Trophoblast cell (in vitro differentiated cells and primary cell): ENCODE results near the gene C20orf144.

Experiments
- DNase-seq, 2 donors: peaks; one replicate each; pipeline ENCODE4 v3.0.0-alpha.2; 2016
- H2AFZ ChIP-seq: 2 replicates; pipeline ENCODE4 v1.6.1; 2013; ENCODE audit warnings: low read length, moderate library complexity, mild to moderate bottlenecking; ENCODE audit not compliant: insufficient read depth, poor library complexity
- H2AK5ac ChIP-seq: 2 replicates; pipeline ENCODE4 v1.6.1; 2013; ENCODE audit warnings: mild to moderate bottlenecking, low read length
- H2BK120ac ChIP-seq: 2 replicates; pipeline ENCODE4 v1.6.1; 2013; ENCODE audit warnings: low read length, mild to moderate bottlenecking, moderate library complexity; ENCODE audit not compliant: insufficient read depth, poor library complexity
- H2BK12ac ChIP-seq: 2 replicates; pipeline ENCODE4 v1.6.1; 2013; ENCODE audit warnings: mild to moderate bottlenecking, low read length, moderate library complexity
- H2BK5ac ChIP-seq: 2 replicates; pipeline ENCODE4 v1.6.1; 2013; ENCODE audit warnings: low read length, low read depth, moderate library complexity, mild to moderate bottlenecking; ENCODE audit not compliant: poor library complexity
- H3K14ac ChIP-seq: 2 replicates; pipeline ENCODE4 v1.6.1; 2013; ENCODE audit warnings: mild to moderate bottlenecking, low read length
- H3K18ac ChIP-seq: 2 replicates; pipeline ENCODE4 v1.6.1; 2013; ENCODE audit warnings: mild to moderate bottlenecking, low read length
- H3K23ac ChIP-seq: 2 replicates; pipeline ENCODE4 v1.6.1; 2013; ENCODE audit warnings: low read length
- H3K27ac ChIP-seq: 2 replicates; pipeline ENCODE4 v1.5.1; 2013; ENCODE audit warnings: low read depth, mild to moderate bottlenecking, inconsistent platforms, low read length, moderate library complexity
- H3K27me3 ChIP-seq: 2 replicates; pipeline ENCODE4 v1.6.1; 2013; ENCODE audit warnings: inconsistent platforms, mild to moderate bottlenecking, low read length, moderate library complexity; ENCODE audit not compliant: insufficient read depth
- H3K36me3 ChIP-seq, 2 experiments: 1 replicate in 1 of 2; 2 replicates in 1 of 2; pipeline ENCODE4 v1.6.1; 2013; ENCODE audit warnings: low read length in 2 of 2, mild to moderate bottlenecking in 2 of 2, moderate library complexity in 1 of 2; ENCODE audit not compliant: insufficient read depth in 2 of 2, control insufficient read depth in 1 of 2
- H3K4ac ChIP-seq: 2 replicates; pipeline ENCODE4 v1.6.1; 2013; ENCODE audit warnings: low read depth, mild to moderate bottlenecking, low read length, moderate library complexity
- H3K4me1 ChIP-seq, 2 experiments: 1 replicate in 1 of 2; 2 replicates in 1 of 2; pipeline ENCODE4 v1.6.1; 2013; ENCODE audit warnings: low read length in 2 of 2, mild to moderate bottlenecking in 2 of 2, moderate library complexity in 1 of 2; ENCODE audit not compliant: insufficient read depth in 2 of 2, control insufficient read depth in 1 of 2
- H3K4me2 ChIP-seq: 2 replicates; pipeline ENCODE4 v1.6.1; 2013; ENCODE audit warnings: inconsistent platforms, mild to moderate bottlenecking, low read length, moderate library complexity
- H3K4me3 ChIP-seq: 2 replicates; pipeline ENCODE4 v1.5.1; 2013; ENCODE audit warnings: mild to moderate bottlenecking, low read depth, low read length, inconsistent platforms
- H3K79me1 ChIP-seq: one replicate; pipeline ENCODE4 v1.6.1; 2013; ENCODE audit warnings: low read length
- H3K79me2 ChIP-seq: 2 replicates; pipeline ENCODE4 v1.6.1; 2013; ENCODE audit warnings: low read length, mild to moderate bottlenecking; ENCODE audit not compliant: control insufficient read depth, insufficient read depth, poor library complexity
- H3K9ac ChIP-seq: 2 replicates; pipeline ENCODE4 v1.6.1; 2013; ENCODE audit warnings: mild to moderate bottlenecking, low read length
- H3K9me3 ChIP-seq: 2 replicates; pipeline ENCODE4 v1.6.1; 2013; ENCODE audit warnings: low read depth, mild to moderate bottlenecking, control low read depth, inconsistent platforms, low read length; ENCODE audit not compliant: insufficient read depth
- H4K12ac ChIP-seq: 2 replicates; pipeline ENCODE4 v1.6.1; 2013; ENCODE audit warnings: low read depth, mild to moderate bottlenecking, low read length, moderate library complexity
- H4K8ac ChIP-seq: 2 replicates; pipeline ENCODE4 v1.6.1; 2013; ENCODE audit warnings: low read depth, mild to moderate bottlenecking, low read length, moderate library complexity
- H4K91ac ChIP-seq: one replicate; pipeline ENCODE4 v1.6.1; 2013; ENCODE audit warnings: low read depth, mild to moderate bottlenecking, low read length, moderate library complexity
- WGBS: extraction: QIAGEN DNeasy Blood & Tissue Kit; methylation state at CpG from one replicate; pipeline ENCODE4 v1.1.7; 2013; ENCODE audit warnings: missing lambda C conversion rate; ENCODE audit not compliant: insufficient read length, insufficient coverage; ENCODE audit errors: extremely low coverage; 5-methylcytosine and 5-hydroxymethylcytosine counted together

C20orf144 gene

DNA sequence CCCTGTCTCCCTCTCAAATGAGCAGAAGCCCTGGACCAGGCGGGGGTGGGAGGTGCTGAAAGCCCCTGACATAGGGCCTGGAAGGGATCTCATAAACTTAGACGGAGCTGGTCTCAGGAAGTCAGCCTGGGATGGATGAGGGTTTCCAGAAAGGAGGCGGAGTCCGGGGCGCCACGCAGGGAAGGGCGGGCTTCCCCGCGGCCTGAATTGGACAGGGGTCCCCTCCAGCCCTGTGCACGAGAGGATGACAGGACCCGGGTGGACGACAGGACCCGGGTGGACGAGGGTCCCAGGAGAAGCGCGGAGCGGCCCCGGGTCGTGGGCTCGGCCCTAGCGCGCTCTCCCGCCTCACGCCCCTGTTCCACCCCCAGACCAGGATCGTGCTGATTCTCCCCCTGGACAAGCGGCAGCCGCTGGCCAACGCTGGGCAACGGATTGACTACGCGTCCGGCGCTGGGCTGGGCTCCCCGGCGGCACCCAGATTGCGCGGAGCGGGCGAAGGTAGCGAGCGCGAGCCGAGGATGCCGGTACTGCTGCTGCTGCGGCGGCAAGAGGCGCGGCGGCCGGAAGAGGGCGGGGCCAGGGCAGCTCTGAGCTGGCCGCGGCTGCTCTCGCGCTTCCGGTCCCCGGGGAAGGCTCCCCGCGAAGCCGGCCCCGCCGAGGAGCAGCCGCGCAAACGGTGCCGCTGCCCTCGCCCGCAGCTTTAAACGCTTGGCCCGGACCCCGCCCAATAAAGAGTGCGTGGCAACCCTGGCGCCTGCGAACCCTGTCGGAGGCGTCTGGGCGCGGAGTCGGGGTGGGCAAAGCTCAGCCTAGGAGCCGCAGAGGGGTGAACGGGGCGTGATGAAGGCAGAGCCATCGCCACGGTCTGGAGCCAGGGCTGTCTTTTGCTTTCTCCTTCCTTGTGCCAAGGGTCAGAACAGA, 1.3 kb downstream of the C20orf144 start:
- H3K9me3 ChIP-seq: peaks cover 2% of the 10 kb centered on the region
- H3K27ac ChIP-seq: peak overlapping the region; percentile 84
- H3K23ac ChIP-seq: no peak overlapping the region
- peak overlapping the region; percentile 86 for H3K4ac ChIP-seq
- no CpG with 5 or more reads among the region's 84 CpGs for WGBS
- H2AK5ac ChIP-seq: peak overlapping the region; percentile 78
- H3K9ac ChIP-seq: peak overlapping the region; percentile 83
- peak overlapping the region; percentile 99 for H4K12ac ChIP-seq
- H3K27me3 ChIP-seq: no peaks in the 10 kb centered on the region
- peak overlapping the region; percentile 78 for H2BK12ac ChIP-seq
- H3K79me1 ChIP-seq: peaks cover 10% of the 10 kb centered on the region
- H3K18ac ChIP-seq: peak overlapping the region; percentile 87
- H2AFZ ChIP-seq: peak overlapping the region; percentile 98
- peak; percentile 71 to 84 for DNase-seq
- H3K36me3 ChIP-seq: peaks cover 35 to 38% of the 10 kb centered on the region in 2 experiments
- peak overlapping the region; percentile 85 for H2BK120ac ChIP-seq
- H3K14ac ChIP-seq: peak overlapping the region; percentile 99
- H4K8ac ChIP-seq: peak overlapping the region; percentile 99
- H4K91ac ChIP-seq: peak overlapping the region; percentile 97
- H3K79me2 ChIP-seq: peaks cover 7% of the 10 kb centered on the region
- H3K4me1 ChIP-seq: peaks cover 11 to 12% of the 10 kb centered on the region in 2 experiments
- peak overlapping the region; percentile 91 for H3K4me3 ChIP-seq
- H2BK5ac ChIP-seq: peak overlapping the region; percentile 83
- peak overlapping the region; percentile 90 for H3K4me2 ChIP-seq

GRCh38 chr20:33664085-33664761, 2.1 kb downstream of the C20orf144 start:
- peak overlapping the region; percentile 53 for H3K27ac ChIP-seq
- peak overlapping the region; percentile 91 for H3K4me3 ChIP-seq
- H3K14ac ChIP-seq: peak overlapping the region; percentile 94
- H3K4ac ChIP-seq: peak overlapping the region; percentile 71
- H4K91ac ChIP-seq: peak overlapping the region; percentile 97
- H2BK120ac ChIP-seq: peak overlapping the region; percentile 85
- peak overlapping the region; percentile 99 for H4K8ac ChIP-seq
- peak overlapping the region; percentile 95 for H4K12ac ChIP-seq
- peak overlapping the region; percentile 11 for H2BK12ac ChIP-seq
- no peaks in the 10 kb centered on the region for H3K9me3 ChIP-seq
- no peaks in the 10 kb centered on the region for H3K27me3 ChIP-seq
- no CpG with 5 or more reads among the region's 9 CpGs for WGBS
- peak overlapping the region; percentile 90 for H3K4me2 ChIP-seq
- peak overlapping the region; percentile 87 for H3K18ac ChIP-seq
- H2BK5ac ChIP-seq: peak overlapping the region; percentile 75
- H3K4me1 ChIP-seq: peaks cover 11 to 12% of the 10 kb centered on the region in 2 experiments
- H3K79me1 ChIP-seq: peaks cover 10% of the 10 kb centered on the region
- H3K23ac ChIP-seq: no peak overlapping the region
- peaks cover 35 to 36% of the 10 kb centered on the region in 2 experiments for H3K36me3 ChIP-seq
- H2AFZ ChIP-seq: peak overlapping the region; percentile 87
- peaks cover 7% of the 10 kb centered on the region for H3K79me2 ChIP-seq
- H2AK5ac ChIP-seq: peak overlapping the region; percentile 16
- DNase-seq: no peak
- H3K9ac ChIP-seq: peak overlapping the region; percentile 83

DNA sequence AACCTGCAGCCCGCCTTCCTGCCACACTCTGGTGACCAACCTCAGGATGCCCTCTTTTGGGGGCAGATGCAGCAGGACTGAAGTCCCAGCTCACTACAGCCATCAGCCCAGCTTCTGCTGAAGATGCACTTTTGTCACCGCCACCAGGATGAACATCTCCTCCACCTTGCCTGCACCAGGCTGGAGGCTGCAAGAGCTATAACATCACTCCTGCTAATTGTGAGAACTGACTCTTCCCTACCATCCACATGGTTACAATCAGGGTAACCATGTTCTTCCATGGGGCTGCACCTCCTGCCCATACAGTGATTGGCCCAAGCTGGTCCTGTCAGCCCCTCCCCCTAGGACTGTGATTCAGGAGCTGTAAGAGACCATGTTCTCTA, 2.6 kb downstream of the C20orf144 start:
- Histone ChIP-seq H4K8ac (no peak overlapping the region), H4K91ac (no peak overlapping the region), H4K12ac (no peak overlapping the region), H3K36me3 (peaks cover 35 to 36% of the 10 kb centered on the region in 2 experiments), H2AFZ (no peak overlapping the region), H3K23ac (no peak overlapping the region), H3K4me1 (peaks cover 11 to 12% of the 10 kb centered on the region in 2 experiments), H3K9me3 (no peaks in the 10 kb centered on the region), H3K9ac (no peak overlapping the region), H3K4me3 (no peak overlapping the region), H3K18ac (no peak overlapping the region), H3K27me3 (no peaks in the 10 kb centered on the region), H2BK5ac (no peak overlapping the region), H3K14ac (no peak overlapping the region), H2BK12ac (no peak overlapping the region), H3K4me2 (no peak overlapping the region), H3K27ac (no peak overlapping the region), H3K79me2 (peaks cover 7% of the 10 kb centered on the region), H3K4ac (no peak overlapping the region), H2AK5ac (no peak overlapping the region), H2BK120ac (no peak overlapping the region), H3K79me1 (peaks cover 10% of the 10 kb centered on the region)
- no peak for DNase-seq
- no CpG with 5 or more reads among the region's 2 CpGs for WGBS

GRCh38 chr20:33666293-33667244, 4.4 kb downstream of the C20orf144 start, which contains the start of gene ACTL10:
Gene ACTL10, plus strand, starts transcription at chr20:33666943. Its CDS starts 555 bp downstream, at chr20:33667498.
- Histone ChIP-seq H2BK5ac (no peak within 1 kb of the TSS), H2AK5ac (no peak within 1 kb of the TSS), H3K79me1 (peaks cover 10% of the 10 kb centered on the region), H3K4ac (no peak within 1 kb of the TSS), H3K4me2 (peak within 1 kb of the TSS; percentile 55), H3K27me3 (no peaks in the 10 kb centered on the region), H3K79me2 (peaks cover 7% of the 10 kb centered on the region), H3K4me3 (peak within 1 kb of the TSS; percentile 57), H4K91ac (no peak within 1 kb of the TSS), H3K23ac (no peak within 1 kb of the TSS), H2BK12ac (no peak within 1 kb of the TSS), H3K9ac (no peak within 1 kb of the TSS), H3K9me3 (no peaks in the 10 kb centered on the region), H3K27ac (no peak within 1 kb of the TSS), H2BK120ac (no peak within 1 kb of the TSS), H3K36me3 (peaks cover 42 to 46% of the 10 kb centered on the region in 2 experiments), H3K4me1 (peaks cover 11 to 12% of the 10 kb centered on the region in 2 experiments), H3K18ac (no peak within 1 kb of the TSS), H4K8ac (no peak within 1 kb of the TSS), H2AFZ (no peak within 1 kb of the TSS), H4K12ac (no peak within 1 kb of the TSS), H3K14ac (no peak within 1 kb of the TSS)
- WGBS: no CpG with 5 or more reads among the region's 50 CpGs
- DNase-seq: peak; percentile 93 to 94
